ENCODE measurements around the gene PUSL1. TPM values are rescaled to one million over a fixed set of nuclear protein-coding genes. Genes with fewer than 3 reads are reported as not detected.
"Not testable (repeated sequence)": the region's sequence is repeated elsewhere in the genome, so short reads cannot be mapped to it uniquely, and the experiment has no call there.

Gene PUSL1
- polyA plus RNA-seq, 1 experiment, result 9.6 TPM

- ChIA-PET POLR2A (no interaction called here), CTCF (no interaction called here)
- no peak for DNase-seq (ENCODE audit: low read depth, low spot score)
- no peak for TF ChIP-seq CTCF (IDR thresholded peaks at IDR 0.05; ENCODE audit: low read depth, low read length)
- no peak overlapping the region for H3K4me3 ChIP-seq (ENCODE audit: low read depth, low read length)
- H3K27me3 ChIP-seq (ENCODE audit: control insufficient read depth, insufficient read depth, low read length), result no peaks in the 10 kb centered on the region
- no peak overlapping the region for H3K27ac ChIP-seq (ENCODE audit: low read depth, low read length)
- H3K9me3 ChIP-seq (ENCODE audit: control insufficient read depth, insufficient read depth, low read length), result no peaks in the 10 kb centered on the region; the same call in 1 of the 2 replicates
Observed at GRCh38 chr1:1314678-1315335, 6.4 kb downstream of the PUSL1 start.

GRCh38 chr1:1315435-1315954 is 7.1 kb downstream of the PUSL1 start:
- TF ChIP-seq CTCF (IDR thresholded peaks at IDR 0.05; ENCODE audit: low read depth, low read length), result no peak
- DNase-seq (ENCODE audit: low read depth, low spot score), result no peak
- Histone ChIP-seq H3K27me3 (ENCODE audit: control insufficient read depth, insufficient read depth, low read length) (no peaks in the 10 kb centered on the region), H3K9me3 (ENCODE audit: control insufficient read depth, insufficient read depth, low read length) (no peaks in the 10 kb centered on the region; the same call in 1 of the 2 replicates), H3K27ac (ENCODE audit: low read depth, low read length) (no peak overlapping the region), H3K4me3 (ENCODE audit: low read depth, low read length) (no peak overlapping the region)
- ChIA-PET POLR2A (no interaction called here), CTCF (interaction anchor here (0.6 kb wide), 1 partner anchor 194 kb away, joined by 3 read pairs; no protein-coding TSS in a partner anchor)

- H3K27me3 ChIP-seq (ENCODE audit: control insufficient read depth, insufficient read depth, low read length); CTCF ChIA-PET; H3K4me3 ChIP-seq (ENCODE audit: low read depth, low read length); DNase-seq (ENCODE audit: low read depth, low spot score); H3K9me3 ChIP-seq (ENCODE audit: control insufficient read depth, insufficient read depth, low read length); H3K27ac ChIP-seq (ENCODE audit: low read depth, low read length); POLR2A ChIA-PET: not testable (repeated sequence)
Observed at GRCh38 chr1:1316199-1316598, 7.8 kb downstream of the PUSL1 start.

- Histone ChIP-seq H3K4me3 (ENCODE audit: low read depth, low read length) (no peak overlapping the region), H3K27me3 (ENCODE audit: control insufficient read depth, insufficient read depth, low read length) (no peaks in the 10 kb centered on the region), H3K27ac (ENCODE audit: low read depth, low read length) (no peak overlapping the region), H3K9me3 (ENCODE audit: control insufficient read depth, insufficient read depth, low read length) (no peaks in the 10 kb centered on the region; the same call in 1 of the 2 replicates)
- ChIA-PET POLR2A (no interaction called here), CTCF (no interaction called here)
- TF ChIP-seq CTCF (IDR thresholded peaks at IDR 0.05; ENCODE audit: low read depth, low read length), result no peak
- no peak for DNase-seq (ENCODE audit: low read depth, low spot score)
Observed at GRCh38 chr1:1317420-1317819, 9.0 kb downstream of the PUSL1 start.

GRCh38 chr1:1318131-1318652 is 9.8 kb downstream of the PUSL1 start:
- CTCF ChIA-PET, result no interaction called here

More at GRCh38 chr1:1318131-1318652, 9.8 kb downstream of the PUSL1 start:
- Histone ChIP-seq H3K4me3 (ENCODE audit: low read depth, low read length) (no peak overlapping the region), H3K27me3 (ENCODE audit: control insufficient read depth, insufficient read depth, low read length) (no peaks in the 10 kb centered on the region), H3K27ac (ENCODE audit: low read depth, low read length) (peak overlapping the region; percentile 77), H3K9me3 (ENCODE audit: control insufficient read depth, insufficient read depth, low read length) (no peaks in the 10 kb centered on the region; the same call in 1 of the 2 replicates)
- peak; percentile 83 for DNase-seq (ENCODE audit: low read depth, low spot score)
- TF ChIP-seq CTCF (IDR thresholded peaks at IDR 0.05; ENCODE audit: low read depth, low read length), result no peak
- POLR2A ChIA-PET, result no interaction called here

Measured in AG04450 (cell line).